H1 (cell line): ENCODE results near the gene FGF19. TPM values are rescaled to one million over a fixed set of nuclear protein-coding genes. Genes with fewer than 3 reads are reported as not detected.

Experiments
- CTCF ChIA-PET: fragments of 300-600 bp; sonication (Branson Sonifier 250); formaldehyde crosslinking; loops from one replicate; lab custom pipeline; 2021; ENCODE audit not compliant: partially characterized antibody; lab: Charles Lee
- POLR2A ChIA-PET: fragments of 300-600 bp; sonication (Branson Sonifier 250); formaldehyde crosslinking; loops from one replicate; lab custom pipeline; 2021; ENCODE audit warnings: inconsistent platforms; ENCODE audit not compliant: partially characterized antibody; lab: Charles Lee
- DNase-seq, 2 experiments: peaks; one replicate each; pipeline versions ENCODE4 v3.0.0 to v3.0.0-alpha.2; 2010 to 2022; ENCODE audit warnings: low spot score in 2 of 2, low read depth in 1 of 2, mixed read lengths in 1 of 2
- FAIRE-seq: peaks from 2 replicates; lab custom pipeline; 2011; peaks lifted over from hg19 to GRCh38; lab: Jason Lieb, UNC
- H2AFZ ChIP-seq: 2 replicates; pipeline ENCODE4 v1.8.1; 2012; ENCODE audit warnings: low read length, inconsistent platforms
- H2AK5ac ChIP-seq: 2 replicates; pipeline ENCODE4 v1.6.1; 2013; ENCODE audit warnings: low read depth, low read length
- H2BK120ac ChIP-seq: replicated peaks from 2 replicates; pipeline ENCODE3; 2013; ENCODE audit warnings: low read depth, low read length, inconsistent platforms
- H2BK12ac ChIP-seq: 2 replicates; pipeline ENCODE4 v1.6.1; 2013; ENCODE audit warnings: low read depth, low read length
- H2BK15ac ChIP-seq: 2 replicates; pipeline ENCODE4 v1.6.1; 2013; ENCODE audit warnings: low read length
- H2BK20ac ChIP-seq: 2 replicates; pipeline ENCODE4 v1.6.1; 2013; ENCODE audit warnings: low read length
- H2BK5ac ChIP-seq: 2 replicates; pipeline ENCODE4 v1.6.1; 2013; ENCODE audit warnings: low read depth, low read length
- H3K14ac ChIP-seq: 2 replicates; pipeline ENCODE4 v1.6.1; 2013; ENCODE audit warnings: inconsistent platforms; ENCODE audit not compliant: insufficient read length
- H3K18ac ChIP-seq: 2 replicates; pipeline ENCODE4 v1.6.1; 2013; ENCODE audit warnings: low read length; ENCODE audit errors: extremely low read depth
- H3K23ac ChIP-seq: 2 replicates; pipeline ENCODE4 v1.6.1; 2013; ENCODE audit warnings: inconsistent platforms; ENCODE audit not compliant: insufficient read length
- H3K23me2 ChIP-seq: 2 replicates; pipeline ENCODE4 v1.6.1; 2013; ENCODE audit warnings: low read depth, low read length
- H3K27ac ChIP-seq: 2 replicates; pipeline ENCODE4 v1.6.1; 2011; ENCODE audit warnings: low read depth, low read length, inconsistent platforms
- H3K27me3 ChIP-seq, 4 experiments: replicated peaks in 1 of 4; 1 replicate in 1 of 4; 2 replicates in 3 of 4; pipeline versions ENCODE4 v1.6.1 to v1.8.1; 2011 to 2013; ENCODE audit warnings: low read length in 3 of 4, mild to moderate bottlenecking in 3 of 4, inconsistent platforms in 2 of 4, mixed read lengths in 2 of 4, moderate library complexity in 1 of 4; ENCODE audit not compliant: control insufficient read depth in 3 of 4, insufficient read depth in 3 of 4; ENCODE audit errors: extremely low read depth in 1 of 4
- H3K36me3 ChIP-seq, 4 experiments: 2 replicates each; pipeline versions ENCODE4 v1.6.1 to v1.8.1; 2011 to 2013; ENCODE audit warnings: mild to moderate bottlenecking in 4 of 4, low read length in 3 of 4, moderate library complexity in 2 of 4, control low read depth in 1 of 4, inconsistent platforms in 1 of 4; ENCODE audit not compliant: insufficient read depth in 4 of 4, control insufficient read depth in 2 of 4
- H3K4ac ChIP-seq: replicated peaks from 2 replicates; pipeline ENCODE3; 2013; ENCODE audit warnings: low read length, low read depth, mixed read lengths, inconsistent platforms; ENCODE audit not compliant: insufficient read length
- H3K4me1 ChIP-seq, 4 experiments: replicated peaks in 1 of 4; 1 replicate in 1 of 4; 2 replicates in 3 of 4; pipeline versions ENCODE4 v1.6.1 to v1.8.1; 2011 to 2013; ENCODE audit warnings: low read length in 3 of 4, inconsistent platforms in 2 of 4, mixed read lengths in 1 of 4; ENCODE audit not compliant: insufficient read depth in 4 of 4, control insufficient read depth in 3 of 4
- H3K4me2 ChIP-seq, 2 experiments: 2 replicates each; pipeline versions ENCODE4 v1.6.1 to v1.8.1; 2011 to 2013; ENCODE audit warnings: low read depth in 2 of 2, low read length in 2 of 2, control low read depth in 1 of 2, inconsistent platforms in 1 of 2, mild to moderate bottlenecking in 1 of 2; ENCODE audit not compliant: insufficient read depth in 1 of 2
- H3K4me3 ChIP-seq, 4 experiments: fragments of 200-600, 300-600 bp in 1 of 4; sonication (generic), shearing (Covaris generic), sonication (Bioruptor Twin) in 1 of 4; 2 replicates each; pipeline versions ENCODE4 v1.5.1 to v1.8.1; 2011 to 2016; ENCODE audit warnings: low read length in 4 of 4, low read depth in 3 of 4, control low read depth in 2 of 4, inconsistent platforms in 2 of 4, mild to moderate bottlenecking in 2 of 4, mixed read lengths in 1 of 4, moderate library complexity in 1 of 4; ENCODE audit not compliant: insufficient read depth in 2 of 4; ENCODE audit errors: extremely low read depth in 1 of 4
- H3K56ac ChIP-seq: replicated peaks from 2 replicates; pipeline ENCODE3; 2013; ENCODE audit warnings: low read depth, mild to moderate bottlenecking, mixed read lengths, low read length, inconsistent platforms; ENCODE audit not compliant: insufficient read length
- H3K79me1 ChIP-seq: 2 replicates; pipeline ENCODE4 v1.6.1; 2013; ENCODE audit warnings: low read depth, low read length, control low read depth
- H3K79me2 ChIP-seq, 2 experiments: 2 replicates each; pipeline versions ENCODE4 v1.6.1 to v1.8.1; 2012 to 2013; ENCODE audit warnings: low read length in 2 of 2, mild to moderate bottlenecking in 2 of 2, inconsistent platforms in 1 of 2; ENCODE audit not compliant: insufficient read depth in 2 of 2, control insufficient read depth in 1 of 2
- H3K9ac ChIP-seq, 4 experiments: replicated peaks in 1 of 4; 1 replicate in 1 of 4; 2 replicates in 3 of 4; pipeline versions ENCODE4 v1.6.1 to v1.8.1; 2011 to 2013; ENCODE audit warnings: low read depth in 3 of 4, low read length in 3 of 4, control low read depth in 2 of 4, mild to moderate bottlenecking in 2 of 4, moderate library complexity in 2 of 4, inconsistent platforms in 1 of 4; ENCODE audit errors: extremely low read depth in 1 of 4
- H3K9me3 ChIP-seq, 2 experiments: 2 replicates each; pipeline versions ENCODE4 v1.6.1 to v1.8.1; 2012 to 2013; ENCODE audit warnings: mild to moderate bottlenecking in 2 of 2, moderate library complexity in 2 of 2, control low read depth in 1 of 2, inconsistent platforms in 1 of 2, low read depth in 1 of 2, low read length in 1 of 2, mixed read lengths in 1 of 2; ENCODE audit not compliant: insufficient read depth in 2 of 2
- H4K20me1 ChIP-seq, 2 experiments: replicated peaks in 1 of 2; 2 replicates each; pipeline versions ENCODE3 to v1.8.1; 2011 to 2013; ENCODE audit warnings: inconsistent platforms in 2 of 2, low read length in 2 of 2, mild to moderate bottlenecking in 1 of 2; ENCODE audit not compliant: insufficient read depth in 2 of 2, control insufficient read depth in 1 of 2
- H4K5ac ChIP-seq: 2 replicates; pipeline ENCODE4 v1.6.1; 2013; ENCODE audit warnings: low read length, low read depth, mixed read lengths, inconsistent platforms; ENCODE audit not compliant: insufficient read length
- H4K8ac ChIP-seq: 2 replicates; pipeline ENCODE4 v1.8.0; 2013; ENCODE audit warnings: mild to moderate bottlenecking, moderate library complexity, low read length, inconsistent platforms; ENCODE audit not compliant: insufficient read depth; ENCODE audit errors: extremely low read depth
- H4K91ac ChIP-seq: replicated peaks from 2 replicates; pipeline ENCODE3; 2013; ENCODE audit warnings: low read length, mixed read lengths, inconsistent platforms; ENCODE audit not compliant: insufficient read length
- BACH1 ChIP-seq: IDR thresholded peaks from 2 replicates; pipeline ENCODE4 v1.6.1; 2012; ENCODE audit warnings: low read length, improper control_type of control experiment
- BRCA1 ChIP-seq: IDR thresholded peaks from 2 replicates; pipeline ENCODE4 v1.6.1; 2012; ENCODE audit warnings: low read depth, low read length, improper control_type of control experiment
- KDM4A ChIP-seq: IDR thresholded peaks from one replicate; pipeline ENCODE4 v1.7.1; 2012; ENCODE audit warnings: low read depth, mild to moderate bottlenecking, moderate library complexity, low read length, inconsistent platforms; ENCODE audit not compliant: severe bottlenecking
- SP2 ChIP-seq: IDR thresholded peaks from 2 replicates; pipeline ENCODE4 v1.6.1; 2012; ENCODE audit warnings: mild to moderate bottlenecking, low read length, inconsistent platforms
- WGBS, 2 experiments: shearing (Covaris generic) in 1 of 2; methylation state at CpG; one replicate each; pipeline versions ENCODE4 v1.1.6 to v1.1.7; 2013 to 2015; ENCODE audit warnings: low lambda C conversion rate in 2 of 2, mixed read lengths in 2 of 2, inconsistent platforms in 1 of 2, low coverage in 1 of 2, missing lambda C conversion rate in 1 of 2; ENCODE audit not compliant: insufficient replicate concordance in 2 of 2, insufficient coverage in 1 of 2, insufficient read length in 1 of 2; ENCODE audit errors: extremely low coverage in 1 of 2, missing lambda C conversion rate in 1 of 2; 5-methylcytosine and 5-hydroxymethylcytosine counted together
- polyA plus RNA-seq, 7 experiments: library from polyadenylated mRNA; depleted of rRNA in 3 of 7; stranded (reverse) in 5 of 7; unstranded in 2 of 7; fragments of >200 nt in 5 of 7; fragments of 200-250 nt in 2 of 7; gene quantifications; 1 replicate in 5 of 7; 2 replicates in 1 of 7; 4 replicates in 1 of 7; pipeline versions ENCODE4 v1.2.1 to v1.2.3, GENCODE V29; 2011 to 2013; ENCODE audit warnings: missing spikeins in 2 of 7, mixed read lengths in 2 of 7
- total RNA-seq: library from RNA; stranded (reverse); fragmentation: NEBNext Ultra II Directional; extraction: Animal tissue kit (Norgen Biotek cat#: 25700); gene quantifications from 2 replicates; pipeline ENCODE4 v1.2.1, GENCODE V29; 2021
- TF ChIP-seq, protein P1 (sequence below): IDR thresholded peaks from 2 replicates; pipeline ENCODE4 v1.6.1; 2012; ENCODE audit warnings: inconsistent platforms
- TF ChIP-seq, protein P2 (sequence below): IDR thresholded peaks from 2 replicates; pipeline ENCODE4 v1.6.1; 2011; ENCODE audit warnings: low read depth, mild to moderate bottlenecking, low read length; ENCODE audit not compliant: insufficient read depth
- TF ChIP-seq, protein P3 (sequence below), 3 experiments: IDR thresholded peaks; 1 replicate in 2 of 3; 2 replicates in 1 of 3; pipeline versions ENCODE4 v1.5.1 to v1.6.1; 2011; ENCODE audit warnings: low read length in 3 of 3, mild to moderate bottlenecking in 3 of 3, inconsistent platforms in 2 of 3, low read depth in 1 of 3, moderate library complexity in 1 of 3; ENCODE audit not compliant: insufficient read depth in 1 of 3; ENCODE audit errors: control extremely low read depth in 1 of 3

The FGF19 gene
- total and polyA plus RNA-seq, 2 of the 8 experiments (the other 6 are each of a cell fraction or from before 2014, with no cell fraction given) = 9.6 to 14.8 TPM

DNA sequence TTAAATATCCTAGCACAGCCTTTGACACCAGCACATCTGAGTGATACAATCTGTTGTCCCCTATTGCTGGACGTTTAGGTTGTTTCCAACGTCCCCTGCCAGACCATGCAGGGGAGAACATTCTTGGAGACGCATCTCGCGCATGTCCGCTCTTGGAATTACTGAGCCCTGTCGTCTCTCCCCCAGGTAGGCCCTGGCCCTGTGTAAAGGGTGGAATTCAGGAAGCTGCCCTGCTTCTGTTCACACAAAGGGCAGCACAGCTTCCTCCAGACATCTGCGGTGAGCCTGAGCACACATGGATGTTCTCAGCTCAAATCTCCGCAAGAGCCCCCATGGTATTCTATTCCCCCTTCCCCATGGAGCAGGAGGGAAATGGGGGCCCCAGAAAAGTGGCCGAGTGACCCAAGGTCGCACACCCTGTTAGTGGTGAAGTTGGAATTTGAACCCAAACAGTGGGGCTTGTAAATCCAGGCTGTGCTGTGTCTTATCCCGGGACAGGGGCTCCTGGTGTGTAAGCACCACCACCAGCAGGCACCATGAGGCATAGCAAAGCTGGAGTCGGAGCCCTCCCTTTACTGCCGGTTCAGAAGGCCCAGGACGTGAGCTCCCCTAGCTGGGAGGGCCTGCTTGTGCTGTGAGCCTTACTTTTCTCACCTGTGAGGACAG is 5.0 kb upstream of the FGF19 start:
- Histone ChIP-seq H3K79me1 (no peaks in the 10 kb centered on the region), H2BK5ac (no peak overlapping the region), H3K56ac (no peak overlapping the region), H4K20me1 (no peaks in the 10 kb centered on the region), H3K14ac (no peak overlapping the region), H2AK5ac (no peak overlapping the region), H3K36me3 (no peaks in the 10 kb centered on the region), H3K79me2 (no peaks in the 10 kb centered on the region), H2BK15ac (peak overlapping the region; percentile 81; the same call in 1 of the 2 replicates), H3K9me3 (no peaks in the 10 kb centered on the region), H3K23me2 (peaks cover under 1% of the 10 kb centered on the region; the same call in 1 of the 2 replicates), H3K4ac (peak overlapping the region; percentile 14), H4K91ac (no peak overlapping the region), H2BK12ac (peak overlapping the region; percentile 84; the same call in 1 of the 2 replicates), H3K4me2 (no peak overlapping the region), H3K9ac (no peak overlapping the region), H2BK120ac (no peak overlapping the region), H3K27ac (no peak overlapping the region), H4K8ac (no peak overlapping the region), H3K27me3 (peaks cover 0 to 21% (median 14%) of the 10 kb centered on the region in 4 experiments; a peak in 5 of 7 replicates), H3K4me1 (peaks cover 5 to 32% (median 18%) of the 10 kb centered on the region in 4 experiments), H3K18ac (peak overlapping the region; percentile 48), H2AFZ (no peak overlapping the region), H3K23ac (no peak overlapping the region), H4K5ac (no peak overlapping the region), H3K4me3 (no peak overlapping the region), H2BK20ac (no peak overlapping the region)
- no peak for DNase-seq
- WGBS, 2 experiments = 69% methylated on average over 15 of the region's 15 CpGs; no CpG with 5 or more reads in 1 of the 2 experiments
- no peak for FAIRE-seq
- CTCF ChIA-PET = interaction anchor here (0.7 to 3.0 kb wide), 27 partner anchors 9 to 494 kb away, joined by 3 to 12 read pairs (median 4); partner anchors contain the start of gene FGF4
- POLR2A ChIA-PET = interaction anchor here (0.6 to 3.5 kb wide), 7 partner anchors 8 to 1199 kb away, joined by 3 to 23 read pairs (median 5); no protein-coding TSS in a partner anchor
- no peak for TF ChIP-seq KDM4A
- no peak for TF ChIP-seq BACH1
- no peak for TF ChIP-seq SP2
- TF ChIP-seq, protein P1, sequence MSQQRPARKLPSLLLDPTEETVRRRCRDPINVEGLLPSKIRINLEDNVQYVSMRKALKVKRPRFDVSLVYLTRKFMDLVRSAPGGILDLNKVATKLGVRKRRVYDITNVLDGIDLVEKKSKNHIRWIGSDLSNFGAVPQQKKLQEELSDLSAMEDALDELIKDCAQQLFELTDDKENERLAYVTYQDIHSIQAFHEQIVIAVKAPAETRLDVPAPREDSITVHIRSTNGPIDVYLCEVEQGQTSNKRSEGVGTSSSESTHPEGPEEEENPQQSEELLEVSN = 0 out of 2 replicates have a peak, but pooled peaks have one; percentile 8
- TF ChIP-seq, protein P2, sequence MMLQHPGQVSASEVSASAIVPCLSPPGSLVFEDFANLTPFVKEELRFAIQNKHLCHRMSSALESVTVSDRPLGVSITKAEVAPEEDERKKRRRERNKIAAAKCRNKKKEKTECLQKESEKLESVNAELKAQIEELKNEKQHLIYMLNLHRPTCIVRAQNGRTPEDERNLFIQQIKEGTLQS = no peak
- TF ChIP-seq, protein P3, sequence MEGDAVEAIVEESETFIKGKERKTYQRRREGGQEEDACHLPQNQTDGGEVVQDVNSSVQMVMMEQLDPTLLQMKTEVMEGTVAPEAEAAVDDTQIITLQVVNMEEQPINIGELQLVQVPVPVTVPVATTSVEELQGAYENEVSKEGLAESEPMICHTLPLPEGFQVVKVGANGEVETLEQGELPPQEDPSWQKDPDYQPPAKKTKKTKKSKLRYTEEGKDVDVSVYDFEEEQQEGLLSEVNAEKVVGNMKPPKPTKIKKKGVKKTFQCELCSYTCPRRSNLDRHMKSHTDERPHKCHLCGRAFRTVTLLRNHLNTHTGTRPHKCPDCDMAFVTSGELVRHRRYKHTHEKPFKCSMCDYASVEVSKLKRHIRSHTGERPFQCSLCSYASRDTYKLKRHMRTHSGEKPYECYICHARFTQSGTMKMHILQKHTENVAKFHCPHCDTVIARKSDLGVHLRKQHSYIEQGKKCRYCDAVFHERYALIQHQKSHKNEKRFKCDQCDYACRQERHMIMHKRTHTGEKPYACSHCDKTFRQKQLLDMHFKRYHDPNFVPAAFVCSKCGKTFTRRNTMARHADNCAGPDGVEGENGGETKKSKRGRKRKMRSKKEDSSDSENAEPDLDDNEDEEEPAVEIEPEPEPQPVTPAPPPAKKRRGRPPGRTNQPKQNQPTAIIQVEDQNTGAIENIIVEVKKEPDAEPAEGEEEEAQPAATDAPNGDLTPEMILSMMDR (IDR thresholded peaks at IDR 0.05; ENCODE audit: control extremely low read depth in 1 of 3, insufficient read depth in 1 of 3, low read depth in 1 of 3, low read length in 3 of 3) = peak in 2 of 3 experiments; percentile 36 to 39; a peak in 3 of 4 replicates
- no peak for TF ChIP-seq BRCA1
